HepG2 (cell line): ENCODE data around the gene ATRAID. TPM values are rescaled to one million over a fixed set of nuclear protein-coding genes. Genes with fewer than 3 reads are reported as not detected.
A peak's percentile ranks its signal among the peaks of the same experiment; 100 is the strongest.

Source experiments
- ATAC-seq: fragments of 200-7000 bp; cut with Tn5 transposase; 3 replicates; pipeline ENCODE4 v1.9.1; 2020; ENCODE audit warnings: mild to moderate bottlenecking, moderate library complexity
- BruUV-seq: library from RNA; stranded (reverse); fragments of 400-500 nt; replicated peaks from 2 replicates; lab custom pipeline; 2021; lab: Mats Ljungman, UMichigan
- CTCF ChIA-PET: fragments of 300-600 bp; formaldehyde crosslinking; extraction: SDS; loops from one replicate; lab custom pipeline; 2021; ENCODE audit warnings: low total read pairs, inconsistent platforms, low intra/inter-chr PET ratio; lab: Yijun Ruan, JAX
- POLR2A ChIA-PET: fragments of 350-600 bp; sonication (Branson Sonifier 250); formaldehyde crosslinking; loops from one replicate; lab custom pipeline; 2020; ENCODE audit warnings: antibody characterized with exemption, inconsistent platforms; lab: Yijun Ruan, JAX
- DNase-seq: peaks from one replicate; pipeline ENCODE4 v3.0.0-alpha.2; 2015; ENCODE audit warnings: low spot score
- FAIRE-seq: peaks from 3 replicates; lab custom pipeline; 2011; peaks lifted over from hg19 to GRCh38; lab: Jason Lieb, UNC
- H2AFZ ChIP-seq: one replicate; pipeline ENCODE4 v1.6.1; 2011; ENCODE audit warnings: low read length, inconsistent platforms
- H3K27ac ChIP-seq: fragments of 300-600 bp; 3 replicates; pipeline ENCODE4 v1.8.0; 2011; ENCODE audit warnings: mixed run types, mild to moderate bottlenecking, mixed read lengths, low read length, inconsistent platforms; ENCODE audit not compliant: insufficient read depth; ENCODE audit errors: extremely low read length
- H3K27me3 ChIP-seq, 2 experiments: fragments of 200-600 bp in 1 of 2; 2 replicates in 1 of 2; 3 replicates in 1 of 2; pipeline versions ENCODE4 v1.6.0 to v1.8.0; 2011; ENCODE audit warnings: low read length in 2 of 2, mild to moderate bottlenecking in 2 of 2, moderate library complexity in 2 of 2, inconsistent platforms in 1 of 2; ENCODE audit not compliant: insufficient read depth in 2 of 2, control insufficient read depth in 1 of 2
- H3K36me3 ChIP-seq, 2 experiments: fragments of 200-600 bp in 1 of 2; replicated peaks in 1 of 2; 2 replicates in 1 of 2; 3 replicates in 1 of 2; pipeline versions ENCODE4 v1.5.1 to v1.8.0; 2011; ENCODE audit warnings: low read length in 2 of 2, inconsistent platforms in 1 of 2; ENCODE audit not compliant: insufficient read depth in 2 of 2, control insufficient read depth in 1 of 2
- H3K4me1 ChIP-seq: 2 replicates; pipeline ENCODE4 v1.5.1; 2012; ENCODE audit warnings: low read length, inconsistent platforms; ENCODE audit not compliant: insufficient read depth
- H3K4me2 ChIP-seq: 2 replicates; pipeline ENCODE4 v1.6.0; 2011; ENCODE audit warnings: low read depth, low read length, inconsistent platforms
- H3K4me3 ChIP-seq, 3 experiments: fragments of 200-600 bp in 1 of 3; sonication (generic), shearing (Covaris generic) in 1 of 3; replicated peaks in 1 of 3; 2 replicates each; pipeline ENCODE4 v1.5.1; 2011 to 2016; ENCODE audit warnings: low read length in 3 of 3, inconsistent platforms in 2 of 3, low read depth in 2 of 3, mild to moderate bottlenecking in 2 of 3, control low read depth in 1 of 3, mixed read lengths in 1 of 3; ENCODE audit not compliant: insufficient read depth in 1 of 3
- H3K79me2 ChIP-seq: one replicate; pipeline ENCODE4 v1.6.1; 2011; ENCODE audit warnings: low read length, inconsistent platforms; ENCODE audit not compliant: insufficient read depth
- H3K9ac ChIP-seq: 2 replicates; pipeline ENCODE4 v1.6.0; 2011; ENCODE audit warnings: mild to moderate bottlenecking, low read depth, low read length, inconsistent platforms; ENCODE audit not compliant: insufficient read depth
- H3K9me3 ChIP-seq: 2 replicates; pipeline ENCODE4 v1.5.1; 2012; ENCODE audit warnings: mild to moderate bottlenecking, low read length
- H4K20me1 ChIP-seq: 2 replicates; pipeline ENCODE4 v1.6.0; 2011; ENCODE audit warnings: inconsistent platforms, mild to moderate bottlenecking, low read length, moderate library complexity; ENCODE audit not compliant: insufficient read depth
- AGO2 ChIP-seq: fragments of 200-400 bp; formaldehyde crosslinking; optimal IDR thresholded peaks from 2 replicates; pipeline ENCODE3; 2017; ENCODE audit warnings: mild to moderate bottlenecking, low read depth, low read length, moderate library complexity
- ELF3 ChIP-seq: IDR thresholded peaks from 2 replicates; pipeline ENCODE4 v1.6.1; 2016; ENCODE audit warnings: missing genetic modification reagents, missing compliant biosample characterization
- POLR2G ChIP-seq: fragments of 200-400 bp; formaldehyde crosslinking; IDR thresholded peaks from 2 replicates; pipeline ENCODE4 v1.6.1; 2018; ENCODE audit warnings: mild to moderate bottlenecking, low read depth, low read length, moderate library complexity
- RBFOX2 ChIP-seq: fragments of 200-400 bp; formaldehyde crosslinking; IDR thresholded peaks from 2 replicates; pipeline ENCODE4 v1.6.1; 2017; ENCODE audit warnings: low read depth, mild to moderate bottlenecking, low read length
- ZNF780A ChIP-seq: sonication (generic); formaldehyde crosslinking; IDR thresholded peaks from 2 replicates; pipeline ENCODE4 v1.8.0; 2022; ENCODE audit warnings: mild to moderate bottlenecking, missing genetic modification reagents, moderate library complexity
- WGBS: methylation state at CpG from one replicate; pipeline ENCODE4 v1.1.6; 2017; ENCODE audit warnings: low lambda C conversion rate; 5-methylcytosine and 5-hydroxymethylcytosine counted together
- in situ Hi-C: cut with HindIII; loops from 2 replicates; pipeline ENCODE4 v1.10.0; 2017; ENCODE audit warnings: low pct_unique_long_range_greater_than_20kb; ENCODE audit not compliant: extremely low pct_ligation_motif_present
- intact Hi-C: fragments of 100-400 bp; cut with micrococcal nuclease; formaldehyde crosslinking; loops from one replicate; pipeline ENCODE4 v1.10.0; 2022; ENCODE audit not compliant: unreplicated experiment
- polyA plus RNA-seq, 8 experiments: library from polyadenylated mRNA; depleted of rRNA in 3 of 8; stranded (reverse) in 7 of 8; unstranded in 1 of 8; fragments of >200 nt; fragmentation: Illumina TruSeq in 4 of 8; extraction: Trizol in 4 of 8; gene quantifications; 2 replicates each; pipeline versions ENCODE4 v1.2.1 to v1.2.3, GENCODE V29; 2011 to 2016; ENCODE audit warnings: low read depth in 4 of 8, missing spikeins in 1 of 8, mixed read lengths in 1 of 8; ENCODE audit not compliant: insufficient read depth in 1 of 8
- total RNA-seq, 5 experiments: library from RNA; depleted of rRNA; stranded (reverse); fragments of >200 nt; fragmentation: Illumina TruSeq; extraction: Trizol; gene quantifications; 2 replicates each; pipeline ENCODE4 v1.2.3, GENCODE V29; 2016; ENCODE audit warnings: low read depth in 1 of 5
- TF ChIP-seq, protein P1 (sequence below): fragments of 450-650 bp; IDR thresholded peaks from 2 replicates; pipeline ENCODE4 v1.6.1; 2017

ATRAID gene
- total and polyA plus RNA-seq, 2 of the 13 experiments (the other 11 are each of a cell fraction or from before 2014, with no cell fraction given) = 207 to 382 TPM

DNA sequence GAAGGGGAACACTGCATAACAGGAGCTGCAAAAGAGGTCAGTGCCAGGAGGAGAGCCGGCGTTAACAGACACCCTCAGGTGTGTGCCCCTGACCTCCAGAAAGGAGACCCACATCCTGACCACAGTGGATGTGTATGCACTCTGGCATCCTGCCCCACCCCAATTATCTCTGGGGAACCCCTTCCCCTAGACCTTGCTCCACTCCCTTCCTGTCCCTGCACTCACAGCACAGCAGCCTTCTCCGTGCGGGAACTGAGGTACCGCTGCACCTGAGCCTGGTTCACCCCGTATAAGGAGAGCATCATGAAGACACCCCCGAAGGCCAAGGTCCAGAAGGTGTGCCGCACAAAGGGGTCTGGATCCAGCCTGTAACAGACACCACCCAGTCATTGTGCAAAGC lies 7.3 kb upstream of the ATRAID start:
- ATAC-seq (no peak), DNase-seq (no peak), FAIRE-seq (no peak)
- intact Hi-C loops (no loop called here), in situ Hi-C loops (no loop called here)
- no peak overlapping the region for H3K4me2 ChIP-seq
- no peaks in the 10 kb centered on the region for H3K27me3 ChIP-seq
- no peaks in the 10 kb centered on the region for H3K9me3 ChIP-seq
- CTCF ChIA-PET = no interaction called here
- POLR2A ChIA-PET = no interaction called here
- peaks cover 18% of the 10 kb centered on the region for H3K79me2 ChIP-seq
- no peak overlapping the region for H3K4me3 ChIP-seq
- 97% methylated on average over 8 of the region's 8 CpGs for WGBS
- no TSS peak for BruUV-seq
- no peak overlapping the region for H3K9ac ChIP-seq
- no peak overlapping the region for H3K27ac ChIP-seq
- peaks cover 33% of the 10 kb centered on the region for H3K4me1 ChIP-seq
- H3K36me3 ChIP-seq = peaks cover 63 to 93% of the 10 kb centered on the region in 2 experiments
- H2AFZ ChIP-seq = no peak overlapping the region
- TF ChIP-seq, protein P1, sequence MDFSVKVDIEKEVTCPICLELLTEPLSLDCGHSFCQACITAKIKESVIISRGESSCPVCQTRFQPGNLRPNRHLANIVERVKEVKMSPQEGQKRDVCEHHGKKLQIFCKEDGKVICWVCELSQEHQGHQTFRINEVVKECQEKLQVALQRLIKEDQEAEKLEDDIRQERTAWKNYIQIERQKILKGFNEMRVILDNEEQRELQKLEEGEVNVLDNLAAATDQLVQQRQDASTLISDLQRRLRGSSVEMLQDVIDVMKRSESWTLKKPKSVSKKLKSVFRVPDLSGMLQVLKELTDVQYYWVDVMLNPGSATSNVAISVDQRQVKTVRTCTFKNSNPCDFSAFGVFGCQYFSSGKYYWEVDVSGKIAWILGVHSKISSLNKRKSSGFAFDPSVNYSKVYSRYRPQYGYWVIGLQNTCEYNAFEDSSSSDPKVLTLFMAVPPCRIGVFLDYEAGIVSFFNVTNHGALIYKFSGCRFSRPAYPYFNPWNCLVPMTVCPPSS = no peak
- no peak for TF ChIP-seq ELF3
- 0 out of 2 replicates have a peak, but pooled peaks have one; percentile 2 for TF ChIP-seq POLR2G
- no peaks in the 10 kb centered on the region for H4K20me1 ChIP-seq

GRCh38 chr2:27205206-27205605 lies 6.6 kb upstream of the ATRAID start:
- no peak overlapping the region for H2AFZ ChIP-seq
- no peak overlapping the region for H3K4me2 ChIP-seq
- in situ Hi-C loops = no loop called here
- no peak for ATAC-seq
- no peak overlapping the region for H3K27ac ChIP-seq
- H3K79me2 ChIP-seq = peaks cover 24% of the 10 kb centered on the region
- TF ChIP-seq AGO2 (peak; percentile 42), ZNF780A (no peak), RBFOX2 (0 out of 2 replicates have a peak, but pooled peaks have one; percentile 19)
- TF ChIP-seq, all 625 proteins: peak for 2
- H3K9me3 ChIP-seq = no peaks in the 10 kb centered on the region
- no peak overlapping the region for H3K9ac ChIP-seq
- POLR2A ChIA-PET = no interaction called here
- H3K27me3 ChIP-seq = no peaks in the 10 kb centered on the region
- 96% methylated on average over 8 of the region's 8 CpGs for WGBS
- no TSS peak for BruUV-seq
- intact Hi-C loops = no loop called here
- CTCF ChIA-PET = no interaction called here
- DNase-seq (no peak), FAIRE-seq (no peak)
- H3K4me1 ChIP-seq = peaks cover 39% of the 10 kb centered on the region
- no peak overlapping the region for H3K4me3 ChIP-seq
- peaks cover 61 to 89% of the 10 kb centered on the region in 2 experiments for H3K36me3 ChIP-seq
- no peaks in the 10 kb centered on the region for H4K20me1 ChIP-seq
